CD4-positive, alpha-beta T cell treated with Interleukin-17A for 1 hour (primary cell): ENCODE results near the gene TIMM17A.
"Not testable (repeated sequence)": the region's sequence is repeated elsewhere in the genome, so short reads cannot be mapped to it uniquely, and the experiment has no call there.

Experiments used
- DNase-seq: peaks from one replicate; pipeline ENCODE4 v3.0.0-alpha.2; 2020

Gene TIMM17A

DNA sequence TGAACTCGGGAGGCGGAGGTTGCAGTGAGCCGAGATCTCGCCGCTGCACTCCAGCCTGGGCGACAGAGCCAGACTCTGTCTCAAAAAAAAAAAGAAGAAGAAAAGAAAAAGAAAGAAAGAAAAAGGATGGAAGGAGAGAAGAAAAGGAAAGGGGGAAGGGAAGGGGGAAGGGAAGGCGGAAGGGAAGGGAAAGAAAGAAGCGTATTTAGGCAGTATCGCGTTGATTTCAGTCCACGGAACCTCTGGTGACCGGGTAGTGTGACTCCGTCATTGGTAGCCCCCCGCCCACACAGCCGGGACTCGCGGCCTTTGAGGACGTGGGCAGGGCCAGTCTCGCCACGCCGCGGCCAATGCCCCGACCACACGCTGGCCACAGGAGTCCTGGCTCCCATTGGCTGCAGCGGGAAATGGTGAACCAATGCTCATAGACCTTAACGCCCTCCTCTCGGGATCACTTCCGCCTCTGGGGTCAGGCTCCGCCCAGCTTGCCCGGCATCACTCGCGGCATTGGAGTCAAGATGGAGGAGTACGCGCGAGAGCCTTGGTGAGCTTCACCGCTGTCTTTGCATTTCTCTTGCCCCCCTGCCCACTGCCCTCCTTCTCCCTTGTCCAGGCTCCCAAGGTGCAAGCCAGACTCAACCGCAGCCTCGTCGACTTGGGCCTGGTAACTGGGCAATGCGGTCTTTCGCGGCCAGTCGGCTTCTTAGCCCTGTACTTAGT is at the start of gene TIMM17A:
TSS of gene TIMM17A (plus strand) at position 495 of the 720 bp plus-strand sequence. CDS start at position 519, 24 bp downstream.
- DNase-seq, result peak; percentile 95

DNA sequence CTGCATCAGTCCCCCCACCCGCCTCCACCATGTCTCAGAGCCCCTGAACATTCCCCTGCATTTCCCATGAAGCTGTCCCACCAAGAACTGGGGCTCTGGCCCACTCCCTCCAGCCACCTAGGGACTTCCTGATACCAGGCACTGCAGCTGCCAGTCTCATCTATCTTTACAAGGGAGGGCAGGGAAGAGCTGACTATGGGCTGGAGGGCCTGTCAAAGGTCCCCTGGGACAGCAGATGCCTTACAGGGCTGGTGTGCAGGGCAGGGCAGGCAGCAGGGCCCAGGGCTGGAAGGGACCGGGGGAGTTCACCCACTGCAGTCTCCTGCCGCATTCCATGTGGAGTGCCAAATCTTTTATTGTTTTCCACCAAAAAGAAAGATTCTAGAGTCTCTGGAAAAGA is 49.0 kb upstream of the TIMM17A start:
- no peak for DNase-seq

DNA sequence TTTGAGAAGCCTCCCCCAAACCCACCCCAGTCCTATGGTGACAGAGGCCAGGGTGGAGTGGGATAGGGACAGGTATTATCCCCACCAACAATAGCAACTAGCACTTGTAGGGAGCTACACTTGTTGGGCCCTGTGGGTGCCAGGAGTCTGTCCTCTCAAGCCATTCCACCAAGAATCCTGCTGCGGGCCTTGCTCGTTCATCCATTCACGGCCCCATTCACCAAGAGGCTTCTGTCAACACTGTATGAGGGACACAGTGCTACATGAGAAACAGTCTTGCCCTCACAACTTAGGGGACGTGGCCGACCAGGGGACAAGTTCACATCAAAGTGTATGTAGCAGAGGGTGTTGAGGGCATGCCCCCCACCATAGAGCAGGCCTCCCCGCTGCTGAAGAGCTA is 47.7 kb upstream of the TIMM17A start:
- DNase-seq, result no peak

DNA sequence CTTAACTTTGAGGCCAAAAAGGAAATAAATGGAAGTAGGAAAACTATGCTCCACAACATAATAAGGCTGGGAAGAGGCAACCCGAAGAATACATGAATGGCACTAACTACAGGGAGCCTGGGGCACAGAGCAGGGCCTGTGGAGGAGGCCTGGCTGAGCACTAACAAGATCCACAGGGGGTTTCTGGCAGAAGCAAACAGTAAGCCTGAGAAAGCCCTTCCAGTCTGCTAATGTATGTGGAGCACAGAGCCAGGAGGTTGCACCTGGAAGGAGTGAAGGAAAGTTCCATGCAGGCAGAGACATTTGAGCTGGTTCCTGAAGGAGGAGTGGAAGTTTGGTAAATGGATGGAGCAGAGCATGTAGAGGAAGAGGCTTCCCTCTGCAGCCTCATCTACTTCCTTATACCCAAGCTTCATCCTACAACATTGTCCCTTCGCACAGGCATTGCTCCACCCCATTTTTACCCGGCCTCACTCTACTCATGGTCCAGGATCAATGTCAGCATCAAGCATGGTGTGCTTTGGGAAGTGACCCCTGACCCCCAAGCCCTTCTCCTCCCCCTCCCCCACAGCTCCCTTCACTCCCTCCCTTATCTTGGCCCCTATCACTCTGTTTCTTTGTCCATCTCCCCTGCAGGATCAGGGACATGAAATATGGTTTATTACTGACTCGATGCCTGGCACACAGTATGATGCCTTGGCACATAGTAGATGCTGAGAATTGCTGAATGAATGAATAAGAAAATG is 43.3 kb upstream of the TIMM17A start:
- DNase-seq, result no peak

GRCh38 chr1:201912832-201913231 is 42.5 kb upstream of the TIMM17A start:
- no peak for DNase-seq

- no peak for DNase-seq
Observed at GRCh38 chr1:201914456-201915235, 40.7 kb upstream of the TIMM17A start.

- no peak for DNase-seq
Observed at GRCh38 chr1:201916649-201917249, 38.6 kb upstream of the TIMM17A start.

GRCh38 chr1:201917362-201918033 is 37.8 kb upstream of the TIMM17A start:
- DNase-seq, result no peak

DNA sequence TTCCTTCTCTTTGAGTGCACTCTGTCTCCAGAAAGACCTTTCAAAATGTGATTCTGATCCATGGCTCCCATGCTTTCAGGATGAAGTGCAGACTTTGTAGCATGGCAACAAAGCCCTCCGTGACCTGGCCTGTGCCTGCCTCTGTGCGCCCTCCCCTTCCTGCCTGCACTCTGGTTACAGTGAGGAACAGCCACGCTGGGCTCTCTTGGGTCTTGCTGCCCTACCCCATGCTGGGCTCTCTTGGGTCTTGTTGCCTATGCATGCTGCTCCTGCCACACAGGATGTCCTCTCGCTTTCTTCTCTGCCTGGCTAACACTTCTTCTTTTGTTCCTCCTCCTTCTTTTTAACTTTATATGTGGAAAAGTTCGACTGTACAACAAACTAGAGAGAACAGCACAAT is 37.0 kb upstream of the TIMM17A start:
- DNase-seq, result no peak

GRCh38 chr1:201921952-201922558 is 33.2 kb upstream of the TIMM17A start:
- no peak for DNase-seq

GRCh38 chr1:201925301-201925567 is 30.1 kb upstream of the TIMM17A start:
- no peak for DNase-seq

DNA sequence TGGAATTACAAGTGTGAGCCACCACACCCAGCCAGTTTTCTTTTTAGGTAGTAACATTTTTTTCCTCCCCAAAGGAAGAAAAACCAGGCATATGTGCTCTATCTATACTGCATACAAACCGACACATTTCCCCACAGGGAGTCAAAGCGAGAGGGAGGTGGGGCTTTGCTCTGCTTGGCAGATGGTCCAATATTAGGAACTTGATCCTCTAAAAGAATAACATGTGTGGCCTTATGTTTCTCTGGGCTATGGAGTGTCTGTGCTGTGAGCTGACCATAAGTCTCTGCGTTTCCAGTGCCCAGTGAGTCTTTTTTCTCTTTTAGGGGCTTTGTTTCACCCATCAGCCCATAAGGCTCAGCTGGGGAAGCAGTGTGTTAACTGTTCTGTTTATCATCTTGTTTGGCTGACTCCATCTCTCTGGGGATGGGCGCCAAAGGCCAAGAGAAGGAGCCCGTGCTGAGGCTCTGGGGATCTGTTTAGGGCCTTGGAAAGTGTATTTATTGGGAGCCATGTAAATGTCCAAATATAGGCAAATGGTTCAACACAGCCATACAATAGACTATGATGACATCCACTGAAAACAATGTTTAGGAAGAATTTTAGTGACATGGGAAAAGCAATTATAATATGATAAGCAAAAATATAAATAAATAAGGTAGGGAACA is 29.2 kb upstream of the TIMM17A start:
- no peak for DNase-seq

DNA sequence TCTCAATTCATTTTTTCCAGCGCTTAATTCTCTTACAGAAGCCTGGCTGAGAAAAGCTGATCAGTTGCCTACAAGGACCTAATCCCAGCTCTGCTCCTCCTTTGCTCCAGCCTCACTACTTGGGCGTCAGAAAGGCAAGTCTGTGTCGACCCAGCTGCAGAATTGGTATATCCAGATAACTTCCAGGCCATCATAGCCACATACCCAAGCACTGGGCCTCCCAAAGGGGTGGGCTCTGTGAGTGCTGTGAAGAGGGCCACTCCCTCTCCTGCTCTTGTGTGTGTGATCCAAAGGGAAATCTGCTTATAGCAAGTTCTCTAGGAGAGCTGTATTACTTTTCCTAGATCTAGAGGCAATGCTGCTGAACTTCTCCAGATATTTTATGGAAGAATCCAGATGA is 27.0 kb upstream of the TIMM17A start:
- no peak for DNase-seq

DNA sequence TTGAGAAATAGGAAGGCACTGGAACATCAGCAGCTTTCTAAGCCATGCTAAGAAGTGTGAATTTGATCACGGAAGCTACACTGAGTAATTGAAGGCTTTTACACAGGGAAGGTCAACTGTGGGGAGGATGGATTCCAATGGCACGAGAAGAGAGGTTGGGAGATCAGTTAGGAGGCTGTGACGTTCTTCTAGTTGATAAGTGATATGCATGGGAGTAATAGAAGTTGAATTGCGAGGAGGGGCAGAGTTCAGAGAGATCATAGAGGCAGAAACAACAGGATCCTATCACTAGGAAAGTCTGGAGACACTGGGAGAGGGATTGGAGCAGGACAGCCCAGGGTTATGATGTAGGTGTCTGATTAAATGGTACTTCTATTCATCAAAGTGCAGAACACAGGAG is 25.2 kb upstream of the TIMM17A start:
- no peak for DNase-seq

DNA sequence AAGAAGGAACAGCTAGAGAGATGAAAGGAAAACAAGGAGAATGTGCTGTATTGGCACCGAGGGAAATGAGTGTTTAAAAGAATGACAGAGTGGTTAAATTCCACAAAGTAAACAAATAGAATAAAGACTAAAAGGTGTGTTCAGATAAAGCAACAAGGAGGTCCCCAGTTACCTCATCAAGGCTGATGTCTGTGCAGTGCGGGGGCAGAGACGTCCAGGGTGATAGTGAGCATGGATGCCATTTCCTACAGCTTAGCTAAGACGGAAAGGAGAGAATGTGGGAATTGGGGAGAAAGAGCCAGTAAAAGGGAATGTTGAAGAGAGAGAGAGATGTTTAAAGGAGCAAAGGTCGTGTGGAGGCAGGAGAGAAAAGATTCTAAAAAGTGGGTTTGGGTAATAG is 24.5 kb upstream of the TIMM17A start:
- DNase-seq, result no peak

- DNase-seq, result no peak
Observed at GRCh38 chr1:201933840-201934430, 21.4 kb upstream of the TIMM17A start.

- DNase-seq, result no peak
Observed at GRCh38 chr1:201937624-201938213, 17.6 kb upstream of the TIMM17A start.

DNA sequence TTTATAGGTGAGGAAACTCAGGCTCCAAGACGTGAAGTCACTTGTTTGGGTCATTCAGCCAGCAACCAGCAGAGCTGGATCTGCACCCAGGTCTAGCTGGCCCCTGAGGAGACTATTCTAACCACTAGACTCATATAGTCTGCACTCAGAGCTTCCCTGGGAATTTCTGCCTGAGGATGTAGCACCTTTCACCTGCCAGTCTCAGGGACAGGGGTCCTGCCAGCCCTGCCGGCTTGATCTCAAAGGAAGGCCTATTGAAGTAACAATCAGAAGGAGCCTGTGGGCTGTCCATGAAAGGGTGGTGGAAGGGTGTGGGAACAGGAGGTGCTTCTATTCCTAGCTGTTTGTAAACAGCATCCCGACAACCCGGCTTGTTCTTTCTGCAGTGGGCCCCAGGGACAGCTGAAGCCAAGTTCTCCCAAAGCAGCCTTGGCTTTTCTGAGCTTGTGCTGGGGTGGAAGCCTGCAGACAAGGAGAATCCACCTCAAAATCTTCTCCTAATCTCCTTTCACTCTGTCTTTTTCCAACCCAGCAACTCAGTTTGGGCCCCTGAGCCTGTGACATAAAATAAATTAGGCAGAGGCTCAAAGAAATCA is 16.8 kb upstream of the TIMM17A start:
- no peak for DNase-seq

DNA sequence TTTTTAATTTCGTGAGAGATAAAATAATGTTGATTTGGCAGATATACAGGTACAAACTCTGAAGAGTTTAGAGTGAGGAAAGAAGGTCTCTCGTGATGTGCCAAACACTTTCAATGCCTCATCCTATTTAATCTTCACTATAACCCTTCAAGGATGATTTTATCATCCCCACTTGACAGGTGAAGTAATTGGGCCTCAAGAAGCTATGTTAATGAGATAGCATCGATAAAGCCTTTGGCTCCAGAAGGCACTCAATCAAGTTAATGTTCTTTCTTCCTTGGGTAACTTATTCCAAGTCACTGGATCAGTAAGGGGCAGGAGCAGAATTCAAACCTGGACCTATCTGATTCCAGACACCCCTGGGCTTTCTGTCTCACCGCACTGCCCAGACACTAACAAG is 16.2 kb upstream of the TIMM17A start:
- no peak for DNase-seq

DNA sequence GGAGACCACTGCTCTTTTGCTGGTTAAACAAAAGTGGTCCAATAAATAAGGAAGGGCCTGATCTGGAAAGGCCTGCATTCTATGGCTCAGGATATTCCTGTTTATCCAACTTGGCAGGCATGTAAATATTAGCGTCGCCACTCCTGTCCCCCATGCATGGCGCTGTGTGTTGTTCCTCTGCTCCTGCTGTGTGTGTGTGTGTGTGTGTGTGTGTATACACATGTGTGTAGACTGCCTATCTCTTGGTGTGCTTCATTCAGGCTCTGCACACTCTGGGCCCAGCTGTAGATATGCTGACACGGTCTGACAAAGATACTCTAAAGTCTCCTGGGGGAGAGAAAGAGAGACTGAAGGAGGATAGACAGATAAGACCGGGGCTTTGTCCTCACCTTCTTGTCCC is 15.7 kb upstream of the TIMM17A start:
- no peak for DNase-seq

DNA sequence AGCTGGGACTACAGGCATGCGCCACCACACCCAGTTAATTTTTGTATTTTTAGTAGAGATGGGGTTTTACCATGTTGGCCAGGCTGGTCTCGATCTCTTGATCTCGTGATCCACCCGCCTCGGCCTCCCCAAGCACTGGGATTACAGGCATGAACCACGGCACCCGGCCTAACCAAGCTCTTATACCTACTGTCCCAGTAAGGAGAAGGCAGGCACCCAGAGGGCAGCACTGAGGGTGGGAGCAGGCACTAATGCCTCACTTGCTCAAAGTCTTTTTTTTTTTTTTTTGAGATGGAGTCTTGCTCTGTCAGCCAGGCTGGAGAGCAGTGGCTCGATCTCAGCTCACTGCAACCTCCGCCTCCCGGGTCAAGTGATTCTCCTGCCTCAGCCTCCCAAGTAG is 15.0 kb upstream of the TIMM17A start:
- DNase-seq, result not testable (repeated sequence)
